Measurements from ENCODE around the gene ZNF593OS.

DNA sequence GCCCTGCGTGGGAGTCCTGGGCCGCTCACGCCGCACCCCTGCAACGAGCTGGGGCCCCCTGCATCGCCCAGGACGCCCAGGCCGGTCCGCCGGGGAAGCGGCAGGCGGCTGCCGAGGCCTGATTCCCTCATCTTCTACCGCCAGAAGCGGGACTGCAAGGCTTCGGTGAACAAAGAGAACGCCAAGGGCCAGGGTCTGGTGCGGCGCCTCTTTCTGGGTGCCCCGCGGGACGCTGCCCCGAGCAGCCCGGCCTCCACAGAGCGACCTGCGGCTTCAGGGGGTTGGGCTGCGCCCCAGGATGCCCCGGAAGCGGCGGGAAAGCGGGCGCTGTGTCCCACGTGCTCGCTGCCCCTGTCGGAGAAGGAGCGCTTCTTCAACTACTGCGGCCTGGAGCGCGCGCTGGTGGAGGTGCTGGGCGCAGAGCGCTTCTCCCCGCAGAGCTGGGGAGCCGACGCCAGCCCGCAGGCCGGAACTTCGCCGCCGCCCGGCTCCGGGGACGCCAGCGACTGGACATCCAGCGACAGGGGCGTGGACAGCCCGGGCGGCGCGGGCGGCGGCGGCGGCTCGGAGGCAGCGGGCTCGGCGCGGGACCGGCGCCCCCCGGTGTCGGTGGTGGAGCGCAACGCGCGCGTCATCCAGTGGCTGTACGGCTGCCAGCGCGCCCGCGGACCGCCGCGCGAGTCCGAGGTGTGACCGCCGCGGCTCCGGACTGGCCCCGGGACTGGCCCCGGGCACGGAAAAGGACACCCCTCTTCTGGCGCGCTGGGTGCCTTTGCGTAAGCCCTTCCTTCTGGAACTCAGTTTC lies 10.0 kb downstream of the ZNF593OS start:
- TF ChIP-seq CTCF (IDR thresholded peaks at IDR 0.05), result peak in 2 of 3 experiments; percentile 22 to 29
- TF ChIP-seq EP300 (IDR thresholded peaks at IDR 0.05), result no peak
- TF ChIP-seq POLR2AphosphoS5 (IDR thresholded peaks at IDR 0.05), result peak in 1 of 2 donors; percentile 15
- no peak for TF ChIP-seq POLR2A (IDR thresholded peaks at IDR 0.05; ENCODE audit: low read depth)

All from esophagus muscularis mucosa (tissue), 4 donors.